Adrenal gland (tissue), 5 donors: ENCODE data around the gene USP7.

Experiments used
- CTCF ChIP-seq, 6 experiments: fragments of 450-650 bp in 4 of 6; fragments of 200-600 bp in 2 of 6; sonication (generic) in 1 of 6; IDR thresholded peaks; 1 replicate in 5 of 6; 2 replicates in 1 of 6; pipeline versions ENCODE4 v1.5.1 to v1.8.0; 2016 to 2021; ENCODE audit warnings: antibody characterized with exemption in 6 of 6, mild to moderate bottlenecking in 2 of 6, moderate library complexity in 1 of 6
- POLR2A ChIP-seq, 2 donors: fragments of 450-650 bp; IDR thresholded peaks; one replicate each; pipeline ENCODE4 v1.6.1; 2017; ENCODE audit warnings: antibody characterized with exemption in 2 of 2, mild to moderate bottlenecking in 2 of 2, moderate library complexity in 1 of 2
- donor health status: DM: no; HTN: no; CAD: no.

GRCh38 chr16:8855972-8856371 lies 107.7 kb downstream of the USP7 start:
- no peak for TF ChIP-seq CTCF (IDR thresholded peaks at IDR 0.05)
- no peak for TF ChIP-seq POLR2A (IDR thresholded peaks at IDR 0.05)
